Bronchial epithelial cell (primary cell): Measurements from ENCODE around the gene RNASE11. TPM values are rescaled to one million over a fixed set of nuclear protein-coding genes. Genes with fewer than 3 reads are reported as not detected.

Experiments used
- DNase-seq: peaks from one replicate; pipeline ENCODE4 v3.0.0-alpha.2; 2010; ENCODE audit warnings: low read depth
- FAIRE-seq: peaks from 2 replicates; lab custom pipeline; 2011; peaks lifted over from hg19 to GRCh38; lab: Jason Lieb, UNC
- H3K27me3 ChIP-seq: 2 replicates; pipeline ENCODE4 v1.5.1; 2011; ENCODE audit warnings: low read length; ENCODE audit not compliant: control insufficient read depth, insufficient read depth
- H3K36me3 ChIP-seq: 2 replicates; pipeline ENCODE4 v1.5.1; 2011; ENCODE audit warnings: low read length; ENCODE audit not compliant: control insufficient read depth, insufficient read depth
- H3K4me3 ChIP-seq: 2 replicates; pipeline ENCODE4 v1.5.1; 2011; ENCODE audit warnings: mild to moderate bottlenecking, low read depth, low read length, control low read depth
- total RNA-seq: library from RNA; depleted of rRNA; stranded (reverse); fragments of >200 nt; gene quantifications from 2 replicates; pipeline ENCODE4 v1.2.1, GENCODE V29; 2014
- TF ChIP-seq, protein P1 (sequence below): IDR thresholded peaks from 2 replicates; pipeline ENCODE4 v1.5.1; 2011; ENCODE audit warnings: mild to moderate bottlenecking, moderate library complexity, low read length, control low read depth, inconsistent platforms; ENCODE audit not compliant: insufficient read depth, severe bottlenecking

The RNASE11 gene
- total RNA-seq, 1 donor from 2014 or later: not detected

DNA sequence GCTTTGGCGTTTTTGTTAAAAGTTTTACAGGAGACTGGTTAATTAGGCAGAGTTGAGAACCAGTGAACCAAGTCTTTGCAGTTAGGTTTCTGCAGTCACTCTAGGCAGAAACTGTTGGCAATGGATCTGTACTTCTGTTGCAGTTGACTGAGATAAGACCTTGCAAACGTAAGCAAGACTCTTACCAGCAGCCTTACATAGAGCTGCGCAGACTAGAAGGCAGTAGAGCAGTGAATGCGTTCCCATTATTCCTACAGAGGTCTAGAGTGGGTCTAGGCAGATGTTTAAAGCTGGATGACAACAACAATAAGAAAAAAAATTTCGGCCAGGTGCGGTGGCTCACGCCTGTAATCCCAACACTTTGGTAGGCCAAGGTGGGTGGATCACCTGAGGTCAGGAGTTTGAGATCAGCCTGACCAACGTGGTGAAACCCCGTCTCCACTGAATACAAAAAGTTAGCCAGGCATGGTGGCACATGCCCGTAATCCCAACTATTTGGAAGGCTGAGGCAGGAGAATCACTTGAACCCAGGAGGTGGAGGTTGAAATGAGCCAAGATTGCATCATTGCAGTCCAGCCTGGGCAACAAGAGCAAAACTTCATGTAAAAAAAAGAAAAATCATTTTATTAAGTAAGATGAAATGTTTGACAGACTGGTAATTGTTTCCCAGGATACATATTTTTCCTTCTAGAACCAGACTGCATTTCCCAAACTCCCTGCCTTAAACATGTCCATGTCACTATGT lies 39.2 kb downstream of the RNASE11 start:
- Histone ChIP-seq H3K4me3 (no peak overlapping the region), H3K36me3 (no peaks in the 10 kb centered on the region), H3K27me3 (peaks cover 2% of the 10 kb centered on the region)
- TF ChIP-seq, protein P1, sequence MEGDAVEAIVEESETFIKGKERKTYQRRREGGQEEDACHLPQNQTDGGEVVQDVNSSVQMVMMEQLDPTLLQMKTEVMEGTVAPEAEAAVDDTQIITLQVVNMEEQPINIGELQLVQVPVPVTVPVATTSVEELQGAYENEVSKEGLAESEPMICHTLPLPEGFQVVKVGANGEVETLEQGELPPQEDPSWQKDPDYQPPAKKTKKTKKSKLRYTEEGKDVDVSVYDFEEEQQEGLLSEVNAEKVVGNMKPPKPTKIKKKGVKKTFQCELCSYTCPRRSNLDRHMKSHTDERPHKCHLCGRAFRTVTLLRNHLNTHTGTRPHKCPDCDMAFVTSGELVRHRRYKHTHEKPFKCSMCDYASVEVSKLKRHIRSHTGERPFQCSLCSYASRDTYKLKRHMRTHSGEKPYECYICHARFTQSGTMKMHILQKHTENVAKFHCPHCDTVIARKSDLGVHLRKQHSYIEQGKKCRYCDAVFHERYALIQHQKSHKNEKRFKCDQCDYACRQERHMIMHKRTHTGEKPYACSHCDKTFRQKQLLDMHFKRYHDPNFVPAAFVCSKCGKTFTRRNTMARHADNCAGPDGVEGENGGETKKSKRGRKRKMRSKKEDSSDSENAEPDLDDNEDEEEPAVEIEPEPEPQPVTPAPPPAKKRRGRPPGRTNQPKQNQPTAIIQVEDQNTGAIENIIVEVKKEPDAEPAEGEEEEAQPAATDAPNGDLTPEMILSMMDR: no peak
- FAIRE-seq (no peak), DNase-seq (no peak)

DNA sequence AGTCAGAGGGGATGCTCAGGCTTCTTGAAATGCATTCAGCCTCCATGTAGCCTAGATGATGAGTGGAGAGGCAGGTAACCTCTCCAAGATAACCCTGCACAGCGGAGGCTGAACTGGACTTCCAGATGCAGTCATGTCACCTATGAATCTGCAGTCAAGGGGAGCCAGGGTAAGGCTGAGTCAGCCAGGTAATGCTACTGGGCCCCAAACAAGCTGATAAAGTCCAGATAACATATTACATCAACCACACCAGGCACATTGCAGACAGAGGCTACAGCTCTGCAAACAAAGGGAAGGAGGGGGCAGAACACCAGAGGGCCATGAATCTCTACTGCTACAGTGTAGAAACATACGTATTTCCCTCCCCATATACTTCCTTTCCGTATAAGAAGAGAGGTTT lies 40.9 kb downstream of the RNASE11 start:
- Histone ChIP-seq H3K4me3 (no peak overlapping the region), H3K27me3 (peaks cover 2% of the 10 kb centered on the region), H3K36me3 (no peaks in the 10 kb centered on the region)
- TF ChIP-seq, protein P1: no peak
- DNase-seq (no peak), FAIRE-seq (peak; percentile 91)

DNA sequence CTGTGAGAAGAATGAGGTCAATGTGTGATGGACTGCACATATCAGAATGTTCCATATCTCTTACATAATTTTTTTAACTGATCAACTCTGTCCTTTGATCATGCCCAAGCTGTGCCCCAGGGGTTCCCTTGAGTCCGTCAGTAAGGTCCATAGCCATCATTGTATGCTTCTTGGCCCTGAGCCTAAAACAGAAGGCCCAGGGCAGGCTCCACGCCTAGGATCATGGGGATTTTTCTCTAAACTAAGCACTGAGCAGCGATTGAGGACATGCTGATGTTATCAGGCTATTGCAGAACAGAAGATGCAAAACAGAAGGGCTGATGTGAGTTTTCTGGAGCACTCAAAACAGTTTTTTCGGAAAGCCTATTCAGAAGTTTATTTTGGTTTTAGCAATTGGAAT lies 47.9 kb downstream of the RNASE11 start:
- TF ChIP-seq, protein P1: no peak
- Histone ChIP-seq H3K36me3 (no peaks in the 10 kb centered on the region), H3K4me3 (no peak overlapping the region), H3K27me3 (no peaks in the 10 kb centered on the region)
- DNase-seq: no peak
- FAIRE-seq: no peak

Other genes with a start within 250 kb of the RNASE11 start
- 7.9 and 11.6 TPM in 2 replicates for gene PARP2, start 244.4 kb downstream of the RNASE11 start, total RNA-seq
- 9.7 and 10.2 TPM in 2 replicates for gene TEP1, start 174.5 kb downstream of the RNASE11 start, total RNA-seq
- not detected in 2 replicates for gene KLHL33, start 151.8 kb downstream of the RNASE11 start, total RNA-seq
- gene OSGEP, start 133.2 kb downstream of the RNASE11 start, total RNA-seq: 15.0 and 15.4 TPM in 2 replicates
- 25.3 and 56.1 TPM in 2 replicates for gene APEX1, start 132.8 kb downstream of the RNASE11 start, total RNA-seq
- gene PIP4P1, start 126.6 kb downstream of the RNASE11 start, total RNA-seq: 19.3 and 24.7 TPM in 2 replicates
- 70.2 and 109 TPM in 2 replicates for gene PNP, start 118.6 kb downstream of the RNASE11 start, total RNA-seq
- gene RNASE10, start 82.5 kb downstream of the RNASE11 start, total RNA-seq: not detected in 2 replicates
- gene RNASE9, start 27.0 kb downstream of the RNASE11 start, total RNA-seq: not detected in 2 replicates
- not detected in 2 replicates for gene RNASE12, start 3.4 kb upstream of the RNASE11 start, total RNA-seq
- not detected in 2 replicates for gene OR6S1, start 53.7 kb upstream of the RNASE11 start, total RNA-seq
- 2.9 and 4.7 TPM in 2 replicates for gene RNASE4, start 96.6 kb upstream of the RNASE11 start, total RNA-seq
- 2.4 and 2.9 TPM in 2 replicates for gene ANG, start 100.8 kb upstream of the RNASE11 start, total RNA-seq
- gene EDDM3A, start 157.9 kb upstream of the RNASE11 start, total RNA-seq: not detected in 2 replicates
- gene EDDM3B, start 180.4 kb upstream of the RNASE11 start, total RNA-seq: not detected in 2 replicates
- gene RNASE6, start 193.3 kb upstream of the RNASE11 start, total RNA-seq: not detected in 2 replicates
- not detected in 2 replicates for gene RNASE1, start 214.8 kb upstream of the RNASE11 start, total RNA-seq